Measurements from ENCODE around the gene EPS8L2. TPM values are rescaled to one million over a fixed set of nuclear protein-coding genes. Genes with fewer than 3 reads are reported as not detected.

EPS8L2 gene
- total RNA-seq, 4 donors from 2014 or later, result 257 to 1,130 (median 322) TPM

GRCh38 chr11:766106-766935 lies 60.3 kb downstream of the EPS8L2 start:
- DNase-seq, result no peak
- no peak for TF ChIP-seq EP300 (IDR thresholded peaks at IDR 0.05; ENCODE audit: low read depth)
- TF ChIP-seq POLR2A (IDR thresholded peaks at IDR 0.05), result no peak
- TF ChIP-seq POLR2AphosphoS5 (IDR thresholded peaks at IDR 0.05), result no peak
- TF ChIP-seq CTCF (IDR thresholded peaks at IDR 0.05), result no peak
- Histone ChIP-seq H3K36me3 (peaks cover 0 to 26% (median 11%) of the 10 kb centered on the region in 4 donors), H3K27ac (no peak overlapping the region), H3K9me3 (no peaks in the 10 kb centered on the region), H3K4me3 (no peak overlapping the region), H3K4me1 (peaks cover 3 to 13% (median 11%) of the 10 kb centered on the region in 4 donors), H3K27me3 (no peaks in the 10 kb centered on the region)
- intact Hi-C loops (cut with DNase I; ENCODE audit: low total_unique reads), result no loop called here
- in situ Hi-C loops (cut with MboI; ENCODE audit: low pct_ligation_motif_present in 1 of 4, low pct_unique_long_range_greater_than_20kb in 1 of 4, low sequenced_read_pairs in 3 of 4), result no loop called here
- WGBS, 2 donors (ENCODE audit: low coverage in 1 of 2), result 79 to 84% methylated on average over 4 to 11 of the region's 11 CpGs

GRCh38 chr11:766936-767210 lies 60.8 kb downstream of the EPS8L2 start:
- Histone ChIP-seq H3K9me3 (no peaks in the 10 kb centered on the region), H3K27ac (no peak overlapping the region), H3K27me3 (no peaks in the 10 kb centered on the region), H3K4me3 (no peak overlapping the region), H3K36me3 (peaks cover 0 to 30% (median 11%) of the 10 kb centered on the region in 4 donors), H3K4me1 (peaks cover 3 to 13% (median 11%) of the 10 kb centered on the region in 4 donors)
- WGBS, 2 donors (ENCODE audit: low coverage in 1 of 2), result 69 to 98% methylated on average over 2 of the region's 2 CpGs
- intact Hi-C loops (cut with DNase I; ENCODE audit: low total_unique reads) (no loop called here), in situ Hi-C loops (cut with MboI; ENCODE audit: low pct_ligation_motif_present in 1 of 4, low pct_unique_long_range_greater_than_20kb in 1 of 4, low sequenced_read_pairs in 3 of 4) (no loop called here)
- no peak for TF ChIP-seq POLR2AphosphoS5 (IDR thresholded peaks at IDR 0.05)
- TF ChIP-seq POLR2A (IDR thresholded peaks at IDR 0.05), result no peak
- TF ChIP-seq EP300 (IDR thresholded peaks at IDR 0.05; ENCODE audit: low read depth), result no peak
- TF ChIP-seq CTCF (IDR thresholded peaks at IDR 0.05), result no peak
- no peak for DNase-seq

GRCh38 chr11:767238-767637 lies 61.2 kb downstream of the EPS8L2 start:
- WGBS, 2 donors (ENCODE audit: low coverage in 1 of 2), result 95 to 100% methylated on average over 1 to 11 of the region's 11 CpGs
- Histone ChIP-seq H3K4me1 (peaks cover 3 to 12% (median 11%) of the 10 kb centered on the region in 4 donors), H3K4me3 (no peak overlapping the region), H3K27me3 (no peaks in the 10 kb centered on the region), H3K27ac (no peak overlapping the region), H3K9me3 (no peaks in the 10 kb centered on the region), H3K36me3 (peaks cover 0 to 30% (median 11%) of the 10 kb centered on the region in 4 donors)
- DNase-seq, result no peak
- TF ChIP-seq POLR2AphosphoS5 (IDR thresholded peaks at IDR 0.05) (no peak), EP300 (IDR thresholded peaks at IDR 0.05; ENCODE audit: low read depth) (no peak), POLR2A (IDR thresholded peaks at IDR 0.05) (no peak), CTCF (IDR thresholded peaks at IDR 0.05) (no peak)
- in situ Hi-C loops (cut with MboI; ENCODE audit: low pct_ligation_motif_present in 1 of 4, low pct_unique_long_range_greater_than_20kb in 1 of 4, low sequenced_read_pairs in 3 of 4) (no loop called here), intact Hi-C loops (cut with DNase I; ENCODE audit: low total_unique reads) (no loop called here)

- H3K27ac ChIP-seq, result no peak overlapping the region
- 92% methylated on average over 23 of the region's 23 CpGs; no CpG with 5 or more reads in 1 of the 2 donors for WGBS, 2 donors (ENCODE audit: low coverage in 1 of 2)
- H3K36me3 ChIP-seq, result peaks cover 0 to 16% (median under 1%) of the 10 kb centered on the region in 4 donors
- no peaks in the 10 kb centered on the region for H3K27me3 ChIP-seq
- intact Hi-C loops (cut with DNase I; ENCODE audit: low total_unique reads), result no loop called here
- peaks cover under 1 to 3% (median 2%) of the 10 kb centered on the region in 4 donors for H3K4me1 ChIP-seq
- in situ Hi-C loops (cut with MboI; ENCODE audit: low pct_ligation_motif_present in 1 of 4, low pct_unique_long_range_greater_than_20kb in 1 of 4, low sequenced_read_pairs in 3 of 4), result no loop called here
- no peaks in the 10 kb centered on the region for H3K9me3 ChIP-seq
- no peak for TF ChIP-seq POLR2AphosphoS5 (IDR thresholded peaks at IDR 0.05)
- no peak for DNase-seq
- no peak overlapping the region for H3K4me3 ChIP-seq
These were observed 64.0 kb downstream of the EPS8L2 start for GRCh38 chr11:769887-770641.
